ENCODE measurements around the gene OR4S1. TPM values are rescaled to one million over a fixed set of nuclear protein-coding genes. Genes with fewer than 3 reads are reported as not detected.
"Not testable (repeated sequence)": the region's sequence is repeated elsewhere in the genome, so short reads cannot be mapped to it uniquely, and the experiment has no call there.

Gene OR4S1
- total and polyA plus RNA-seq, 2 donors (not counting 1 experiment from before 2014, with no cell fraction given): not detected

- ATAC-seq (ENCODE audit: low read depth) (no peak), DNase-seq (no peak)
- TF ChIP-seq EZH2 (IDR thresholded peaks at IDR 0.05; ENCODE audit: borderline replicate concordance, insufficient read depth, low read depth, low read length, poor library complexity, severe bottlenecking) (no peak), CTCF (IDR thresholded peaks at IDR 0.05) (no peak)
- CTCF ChIA-PET: no interaction called here
- Histone ChIP-seq H4K20me1 (ENCODE audit: control insufficient read depth, insufficient read depth, low read length, poor library complexity, severe bottlenecking) (no peaks in the 10 kb centered on the region), H3K9ac (ENCODE audit: low read length) (no peak overlapping the region), H3K9me3 (ENCODE audit: control extremely low read depth in 1 of 3, control insufficient read depth in 2 of 3, insufficient read depth in 1 of 3, low read length in 2 of 3) (no peaks in the 10 kb centered on the region), H3K79me2 (ENCODE audit: control insufficient read depth, insufficient read depth, low read length) (no peaks in the 10 kb centered on the region), H3K4me1 (ENCODE audit: control insufficient read depth in 2 of 2, insufficient read depth in 2 of 2, low read length in 2 of 2) (no peaks in the 10 kb centered on the region), H3K4me3 (ENCODE audit: control extremely low read depth in 1 of 5, extremely low read depth in 1 of 5, insufficient read depth in 1 of 5, low read depth in 2 of 5, low read length in 4 of 5) (no peak overlapping the region), H3K4me2 (replicated peaks; ENCODE audit: low read depth, low read length, poor library complexity, severe bottlenecking) (no peak overlapping the region), H3K27me3 (replicated peaks in 1 of 4; ENCODE audit: control extremely low read depth in 1 of 4, control insufficient read depth in 3 of 4, insufficient read depth in 4 of 4, low read length in 3 of 4) (no peaks in the 10 kb centered on the region), H2AFZ (ENCODE audit: insufficient read depth, low read depth, low read length, poor library complexity, severe bottlenecking) (no peak overlapping the region), H3K27ac (ENCODE audit: low read length in 2 of 2) (no peak overlapping the region), H3K36me3 (replicated peaks in 1 of 2; ENCODE audit: control extremely low read depth in 1 of 2, control insufficient read depth in 1 of 2, extremely low read depth in 1 of 2, insufficient read depth in 2 of 2, low read length in 1 of 2) (no peaks in the 10 kb centered on the region)
- no peaks in the 10 kb centered on the region for H3K4me1 Mint-ChIP-seq
- no peaks in the 10 kb centered on the region for H3K9me3 Mint-ChIP-seq (ENCODE audit: insufficient read depth)
- no peak overlapping the region for H3K4me3 Mint-ChIP-seq
- POLR2A ChIA-PET: no interaction called here
- H3K27ac Mint-ChIP-seq: no peak overlapping the region
- no CpG with 5 or more reads among the region's 1 CpG for WGBS (ENCODE audit: insufficient coverage)
- intact Hi-C loops (cut with micrococcal nuclease): no loop called here
- H3K27me3 Mint-ChIP-seq: peaks cover 13% of the 10 kb centered on the region
Measured at GRCh38 chr11:48272606-48273005, 33.4 kb upstream of the OR4S1 start.

DNA sequence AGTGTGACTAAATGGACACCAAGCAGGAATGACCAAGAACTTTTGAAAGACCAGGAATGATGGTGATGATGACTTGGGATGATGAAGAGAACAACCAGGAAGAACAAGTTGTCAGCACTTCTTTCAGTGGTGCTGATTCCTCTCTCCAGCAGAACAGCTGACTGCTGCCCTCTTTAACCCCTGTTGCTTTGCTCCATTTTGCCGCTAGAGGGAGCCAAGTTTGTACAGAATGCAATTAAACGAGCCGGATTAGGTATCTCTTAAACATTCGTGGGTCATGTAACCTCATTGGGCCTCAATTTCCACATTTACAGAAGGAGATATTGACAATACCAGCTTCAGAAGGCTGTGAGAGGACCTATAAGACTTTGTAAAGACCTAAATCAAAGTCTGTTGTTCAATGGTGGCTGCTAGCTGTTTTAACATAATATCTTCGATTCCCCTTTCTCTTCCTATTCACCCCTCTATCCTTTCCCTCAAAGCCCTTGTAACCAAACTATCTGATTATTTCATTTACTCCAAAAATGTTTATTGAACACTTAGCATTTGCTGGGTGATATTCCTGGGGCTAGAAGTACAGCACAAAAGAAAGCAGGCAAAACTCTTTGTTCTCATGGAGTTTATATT, 1.9 kb downstream of the OR4S1 start:
- 21% methylated on average over 4 of the region's 5 CpGs for WGBS (ENCODE audit: insufficient coverage)
- H3K27me3 ChIP-seq (replicated peaks in 1 of 4; ENCODE audit: control extremely low read depth in 1 of 4, control insufficient read depth in 3 of 4, insufficient read depth in 4 of 4, low read length in 3 of 4): no peaks in the 10 kb centered on the region
- intact Hi-C loops (cut with micrococcal nuclease): no loop called here
- no peaks in the 10 kb centered on the region for H4K20me1 ChIP-seq (ENCODE audit: control insufficient read depth, insufficient read depth, low read length, poor library complexity, severe bottlenecking)
- no peak for TF ChIP-seq EZH2 (IDR thresholded peaks at IDR 0.05; ENCODE audit: borderline replicate concordance, insufficient read depth, low read depth, low read length, poor library complexity, severe bottlenecking)
- peak; percentile 89 for TF ChIP-seq CTCF (IDR thresholded peaks at IDR 0.05)
- Mint-ChIP-seq H3K9me3 (ENCODE audit: insufficient read depth) (no peaks in the 10 kb centered on the region), H3K4me3 (no peak overlapping the region), H3K27me3 (peaks cover 31% of the 10 kb centered on the region), H3K4me1 (no peaks in the 10 kb centered on the region), H3K27ac (no peak overlapping the region)
- no peak overlapping the region for H3K4me2 ChIP-seq (replicated peaks; ENCODE audit: low read depth, low read length, poor library complexity, severe bottlenecking)
- DNase-seq (peak; percentile 61), ATAC-seq (ENCODE audit: low read depth) (peak; percentile 39)
- H3K36me3 ChIP-seq (replicated peaks in 1 of 2; ENCODE audit: control extremely low read depth in 1 of 2, control insufficient read depth in 1 of 2, extremely low read depth in 1 of 2, insufficient read depth in 2 of 2, low read length in 1 of 2): no peaks in the 10 kb centered on the region
- peak overlapping the region; percentile 16 for H2AFZ ChIP-seq (ENCODE audit: insufficient read depth, low read depth, low read length, poor library complexity, severe bottlenecking)
- no peaks in the 10 kb centered on the region for H3K79me2 ChIP-seq (ENCODE audit: control insufficient read depth, insufficient read depth, low read length)
- no peak overlapping the region for H3K27ac ChIP-seq (ENCODE audit: low read length in 2 of 2)
- no peak overlapping the region for H3K9ac ChIP-seq (ENCODE audit: low read length)
- no peak overlapping the region for H3K4me3 ChIP-seq (ENCODE audit: control extremely low read depth in 1 of 5, extremely low read depth in 1 of 5, insufficient read depth in 1 of 5, low read depth in 2 of 5, low read length in 4 of 5)
- ChIA-PET POLR2A (no interaction called here), CTCF (interaction anchor here (1.1 to 2.0 kb wide), 4 partner anchors 8 to 374 kb away, joined by 3 to 8 read pairs (median 4); no protein-coding TSS in a partner anchor)
- H3K4me1 ChIP-seq (ENCODE audit: control insufficient read depth in 2 of 2, insufficient read depth in 2 of 2, low read length in 2 of 2): no peaks in the 10 kb centered on the region
- H3K9me3 ChIP-seq (ENCODE audit: control extremely low read depth in 1 of 3, control insufficient read depth in 2 of 3, insufficient read depth in 1 of 3, low read length in 2 of 3): no peaks in the 10 kb centered on the region

- H3K27me3 Mint-ChIP-seq; POLR2A ChIA-PET; H3K9ac ChIP-seq (ENCODE audit: low read length); H3K4me1 Mint-ChIP-seq; DNase-seq; H3K27ac ChIP-seq (ENCODE audit: low read length in 2 of 2); H3K27me3 ChIP-seq (replicated peaks in 1 of 4; ENCODE audit: control extremely low read depth in 1 of 4, control insufficient read depth in 3 of 4, insufficient read depth in 4 of 4, low read length in 3 of 4); H3K36me3 ChIP-seq (replicated peaks in 1 of 2; ENCODE audit: control extremely low read depth in 1 of 2, control insufficient read depth in 1 of 2, extremely low read depth in 1 of 2, insufficient read depth in 2 of 2, low read length in 1 of 2); intact Hi-C loops (cut with micrococcal nuclease); H2AFZ ChIP-seq (ENCODE audit: insufficient read depth, low read depth, low read length, poor library complexity, severe bottlenecking); H3K4me3 Mint-ChIP-seq; H3K9me3 Mint-ChIP-seq (ENCODE audit: insufficient read depth); CTCF ChIA-PET; ATAC-seq (ENCODE audit: low read depth); H3K4me1 ChIP-seq (ENCODE audit: control insufficient read depth in 2 of 2, insufficient read depth in 2 of 2, low read length in 2 of 2); H3K27ac Mint-ChIP-seq; H3K4me2 ChIP-seq (replicated peaks; ENCODE audit: low read depth, low read length, poor library complexity, severe bottlenecking); H3K79me2 ChIP-seq (ENCODE audit: control insufficient read depth, insufficient read depth, low read length); H3K4me3 ChIP-seq (ENCODE audit: control extremely low read depth in 1 of 5, extremely low read depth in 1 of 5, insufficient read depth in 1 of 5, low read depth in 2 of 5, low read length in 4 of 5); H3K9me3 ChIP-seq (ENCODE audit: control extremely low read depth in 1 of 3, control insufficient read depth in 2 of 3, insufficient read depth in 1 of 3, low read length in 2 of 3); H4K20me1 ChIP-seq (ENCODE audit: control insufficient read depth, insufficient read depth, low read length, poor library complexity, severe bottlenecking): not testable (repeated sequence)
- no CpG with 5 or more reads among the region's 2 CpGs for WGBS (ENCODE audit: insufficient coverage)
Measured at GRCh38 chr11:48313590-48313989, 7.6 kb downstream of the OR4S1 start.

Data from B cell (primary cell).